Dermis microvascular lymphatic vessel endothelial cell (primary cell): ENCODE measurements around the gene MEF2A. TPM values are rescaled to one million over a fixed set of nuclear protein-coding genes. Genes with fewer than 3 reads are reported as not detected.

ENCODE experiments used
- DNase-seq, 2 donors: peaks; one replicate each; pipeline versions ENCODE4 v3.0.0 to v3.0.0-alpha.2; 2010; ENCODE audit warnings: low read depth in 2 of 2
- total RNA-seq: library from RNA; depleted of rRNA; stranded (reverse); fragments of >200 nt; gene quantifications from 2 replicates; pipeline ENCODE4 v1.2.1, GENCODE V29; 2014

The MEF2A gene
- total RNA-seq, 1 donor from 2014 or later = 16.0 TPM

DNA sequence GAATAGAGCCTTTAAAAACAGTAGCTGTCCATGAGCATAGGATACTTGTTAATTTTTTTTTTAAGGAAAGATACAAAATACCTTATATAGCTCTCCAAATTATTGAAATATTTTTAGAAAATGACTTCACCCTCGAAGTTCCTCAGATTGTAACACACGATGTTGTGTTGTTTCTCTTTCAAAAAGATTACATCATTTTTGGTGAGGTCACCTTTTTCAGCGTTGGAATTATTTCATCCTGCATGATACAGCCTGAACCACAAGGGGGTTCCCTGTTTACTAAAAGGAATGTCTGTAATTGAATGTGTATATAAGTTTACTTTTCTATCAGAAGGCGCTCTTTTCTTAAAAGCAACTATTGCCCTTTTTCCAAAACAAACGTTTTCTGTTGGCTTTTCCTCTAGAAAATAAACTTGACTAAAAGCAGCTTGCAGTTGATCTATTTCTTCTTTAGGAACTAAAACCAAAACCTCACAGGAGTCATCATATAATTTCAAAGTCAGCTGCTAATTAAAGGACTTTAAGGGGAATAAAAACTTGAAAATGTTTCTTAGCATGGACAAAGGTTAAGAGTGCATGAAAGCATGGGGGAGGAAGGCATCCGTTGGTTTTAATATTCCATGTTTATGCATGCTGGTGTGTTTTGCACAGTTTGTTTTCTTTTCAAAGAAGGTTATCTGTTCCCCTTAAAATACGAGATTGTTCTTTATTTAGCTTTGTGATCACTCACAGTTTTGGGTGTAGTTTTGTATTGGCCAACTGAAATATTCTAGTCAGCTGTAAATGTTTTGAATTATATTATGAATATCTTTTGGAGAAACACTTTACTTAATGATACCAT lies 138.0 kb downstream of the MEF2A start:
- peak; percentile 84 to 92 for DNase-seq

DNA sequence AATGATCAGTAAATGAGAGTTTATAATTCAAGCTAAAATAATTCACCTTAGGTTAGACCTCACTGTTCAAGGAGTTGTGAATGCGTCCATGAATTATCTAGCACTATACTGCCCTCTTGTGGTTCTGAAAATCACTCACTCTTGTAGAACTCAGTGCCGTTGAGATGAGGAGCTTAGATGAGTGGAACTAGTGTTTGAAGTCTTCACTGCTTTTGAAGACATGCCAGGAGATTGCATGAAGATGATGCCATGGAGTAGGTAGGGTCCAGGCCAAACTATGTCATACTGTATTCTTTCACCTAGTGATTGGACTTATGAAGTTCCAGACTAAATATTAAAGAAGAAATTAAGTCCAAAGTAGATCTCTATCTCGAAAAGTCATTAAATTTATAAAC lies 138.7 kb downstream of the MEF2A start:
- DNase-seq = peak; percentile 82 to 90

DNA sequence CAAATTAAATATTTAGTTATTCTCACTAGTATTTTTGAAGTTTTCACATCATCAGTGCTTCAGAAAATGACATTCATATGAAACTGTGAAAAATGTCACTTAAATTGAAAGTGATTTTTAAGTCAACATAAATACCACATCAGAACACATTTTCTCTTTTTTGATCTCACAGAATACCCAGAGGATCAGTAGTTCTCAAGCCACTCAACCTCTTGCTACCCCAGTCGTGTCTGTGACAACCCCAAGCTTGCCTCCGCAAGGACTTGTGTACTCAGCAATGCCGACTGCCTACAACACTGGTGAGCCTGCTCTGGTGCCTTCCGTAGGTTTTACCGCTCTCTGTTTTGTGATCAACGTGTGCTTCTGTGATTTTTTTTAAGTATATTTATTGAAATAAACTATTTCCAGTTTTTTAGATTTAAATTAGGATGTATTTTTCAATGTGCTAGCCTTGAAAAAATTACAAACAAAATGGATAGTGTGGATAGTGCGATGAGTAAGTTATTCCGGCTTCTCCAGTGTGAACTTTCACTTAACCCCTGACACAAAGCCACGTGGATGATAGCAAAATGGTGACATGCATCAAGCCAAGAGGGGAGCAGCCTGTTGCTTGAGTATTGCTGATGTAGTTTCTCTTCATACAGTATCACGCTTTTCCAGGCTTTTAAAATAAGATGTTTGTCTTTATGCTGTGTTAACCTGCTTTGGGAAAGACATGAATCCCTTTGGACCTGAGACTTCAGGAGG lies 140.9 kb downstream of the MEF2A start:
- DNase-seq = no peak

DNA sequence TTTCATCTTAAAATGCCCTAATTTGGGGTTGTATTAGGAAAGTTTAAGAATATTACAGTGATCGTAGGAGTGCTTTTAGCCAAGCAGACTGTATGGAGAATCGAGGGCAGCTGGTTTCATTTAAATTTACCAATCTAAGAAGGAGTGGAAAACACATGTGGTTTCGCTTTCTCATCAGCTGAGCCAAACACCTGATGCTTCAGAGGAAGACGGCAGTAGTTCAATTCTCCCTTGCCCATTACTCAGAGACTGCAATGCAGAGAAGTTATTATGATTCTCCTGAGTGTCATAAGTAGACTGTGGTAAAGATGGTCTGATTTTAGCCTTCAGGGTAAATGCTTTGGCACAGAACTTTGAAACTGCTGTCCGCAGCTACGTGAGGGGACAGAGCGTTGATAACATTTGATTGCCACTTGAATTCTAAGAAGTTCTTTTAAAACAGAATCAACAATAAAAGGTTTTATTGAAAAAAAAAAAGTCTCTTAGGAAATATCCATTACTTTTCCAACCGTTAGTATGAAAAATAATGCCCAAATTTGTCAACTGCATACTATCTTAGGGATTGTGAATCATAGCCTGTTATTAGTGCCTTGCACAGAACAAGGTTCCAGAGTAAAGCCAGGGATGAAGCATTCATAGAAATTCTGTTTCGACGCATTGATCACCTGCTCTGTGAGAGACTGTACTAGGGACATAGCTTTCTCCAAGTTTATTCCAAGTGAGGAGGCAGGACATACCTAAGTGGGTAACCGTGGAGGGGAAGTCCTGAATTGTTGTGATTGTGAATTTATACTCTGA lies 141.9 kb downstream of the MEF2A start:
- peak in 1 of 2 donors; percentile 29 for DNase-seq

DNA sequence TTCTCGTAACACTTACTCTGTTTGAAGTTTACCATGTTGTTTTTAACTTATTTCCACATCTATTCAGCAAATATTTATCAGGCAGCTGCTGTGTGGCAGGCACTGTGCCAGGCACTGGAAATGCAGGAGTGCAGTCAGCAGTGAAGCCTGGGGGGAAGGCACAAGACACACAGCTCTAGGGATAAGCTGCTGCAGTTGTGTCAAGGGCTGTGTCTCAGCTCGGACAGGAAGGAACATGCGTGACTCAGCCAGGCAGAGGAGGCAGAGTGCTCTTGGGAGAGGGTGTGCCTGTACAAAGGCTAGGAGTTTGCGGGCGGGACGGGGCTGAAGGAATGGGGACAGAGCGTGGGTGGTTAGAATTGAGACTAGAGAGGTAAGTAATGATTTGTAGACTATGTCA lies 142.8 kb downstream of the MEF2A start:
- DNase-seq = peak in 1 of 2 donors; percentile 92

DNA sequence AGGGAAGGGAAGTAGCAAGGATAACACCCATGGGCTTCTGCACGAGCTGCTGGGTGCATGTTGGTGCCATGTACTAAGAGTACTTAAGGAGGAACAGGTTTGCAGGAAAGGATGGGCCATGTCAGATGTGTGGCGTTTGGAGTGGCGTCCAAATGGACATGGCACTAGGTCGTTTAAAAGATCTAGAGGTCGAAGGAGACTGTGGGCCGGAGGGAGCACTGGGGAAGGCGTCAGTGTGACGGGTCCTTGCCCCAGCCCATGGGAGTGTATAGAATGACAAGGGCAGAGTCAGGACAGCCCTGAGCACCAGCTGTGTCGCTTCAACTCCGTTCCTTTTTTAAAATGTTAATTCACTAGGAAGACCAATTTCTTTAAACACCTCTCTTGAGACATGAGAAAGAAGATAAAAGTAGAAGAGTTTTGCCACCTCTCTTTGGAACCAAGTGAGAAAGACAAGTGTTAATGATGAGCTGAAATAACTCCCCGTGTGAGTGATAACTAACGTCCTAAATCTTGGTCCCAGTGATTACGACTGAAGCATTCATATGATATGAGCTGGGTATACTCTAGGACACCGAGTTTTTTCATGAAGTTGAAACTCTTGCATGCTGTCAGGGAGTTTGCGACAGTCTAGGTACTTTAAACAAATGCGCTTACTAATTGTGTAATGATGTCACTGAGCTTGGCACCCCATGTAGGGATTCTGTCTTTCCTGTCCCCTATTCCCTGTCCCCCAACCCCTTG lies 143.6 kb downstream of the MEF2A start:
- no peak for DNase-seq

DNA sequence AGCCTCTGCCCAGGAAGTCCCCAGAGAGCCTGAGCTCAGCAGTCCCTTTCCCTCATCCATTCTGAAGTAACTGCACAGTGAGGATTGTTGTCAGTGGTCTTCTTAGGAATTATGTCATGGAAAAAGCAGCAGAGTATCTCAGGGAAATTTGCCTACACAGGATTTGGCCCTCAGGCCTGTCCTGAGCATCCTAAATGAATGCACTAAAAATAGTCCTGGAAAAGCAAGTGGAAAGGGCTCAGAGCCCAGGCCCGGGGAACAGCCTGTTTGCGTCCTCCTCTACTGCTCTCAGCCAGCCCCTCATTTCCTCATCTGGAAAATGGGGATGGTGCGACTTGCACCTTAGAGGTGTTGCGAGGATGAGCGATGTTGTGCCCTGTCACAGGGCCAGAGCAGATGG lies 145.8 kb downstream of the MEF2A start:
- DNase-seq = no peak

DNA sequence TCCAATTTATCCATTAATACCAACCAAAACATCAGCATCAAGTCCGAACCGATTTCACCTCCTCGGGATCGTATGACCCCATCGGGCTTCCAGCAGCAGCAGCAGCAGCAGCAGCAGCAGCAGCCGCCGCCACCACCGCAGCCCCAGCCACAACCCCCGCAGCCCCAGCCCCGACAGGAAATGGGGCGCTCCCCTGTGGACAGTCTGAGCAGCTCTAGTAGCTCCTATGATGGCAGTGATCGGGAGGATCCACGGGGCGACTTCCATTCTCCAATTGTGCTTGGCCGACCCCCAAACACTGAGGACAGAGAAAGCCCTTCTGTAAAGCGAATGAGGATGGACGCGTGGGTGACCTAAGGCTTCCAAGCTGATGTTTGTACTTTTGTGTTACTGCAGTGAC lies 146.6 kb downstream of the MEF2A start:
- DNase-seq = no peak

DNA sequence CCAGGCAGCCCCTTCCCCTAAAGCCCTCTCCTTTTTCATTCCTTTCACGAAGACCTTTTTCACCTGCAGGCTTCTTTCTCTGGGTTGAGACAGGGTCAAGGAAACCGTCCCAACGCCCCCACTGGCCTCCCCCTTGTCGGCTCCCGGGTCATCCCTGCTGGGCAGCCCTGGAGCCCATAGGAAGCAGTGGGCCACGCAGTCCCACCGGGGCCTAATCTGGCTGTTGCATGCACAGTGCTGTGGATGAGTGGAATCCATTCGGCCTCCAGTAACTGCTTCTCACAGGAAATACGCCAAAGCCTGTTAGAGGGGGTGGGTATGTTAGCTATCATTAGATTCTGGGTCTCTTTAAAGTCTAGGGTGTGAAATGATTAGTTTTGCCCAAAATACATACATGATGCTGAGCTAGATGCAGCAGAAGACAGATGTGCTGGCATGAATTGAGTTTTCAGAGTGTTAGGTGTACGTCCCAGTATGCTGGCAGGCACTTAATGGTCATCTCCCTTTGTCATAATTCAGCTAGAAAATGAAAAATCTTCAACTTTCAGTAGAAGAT lies 150.8 kb downstream of the MEF2A start:
- DNase-seq = no peak

DNA sequence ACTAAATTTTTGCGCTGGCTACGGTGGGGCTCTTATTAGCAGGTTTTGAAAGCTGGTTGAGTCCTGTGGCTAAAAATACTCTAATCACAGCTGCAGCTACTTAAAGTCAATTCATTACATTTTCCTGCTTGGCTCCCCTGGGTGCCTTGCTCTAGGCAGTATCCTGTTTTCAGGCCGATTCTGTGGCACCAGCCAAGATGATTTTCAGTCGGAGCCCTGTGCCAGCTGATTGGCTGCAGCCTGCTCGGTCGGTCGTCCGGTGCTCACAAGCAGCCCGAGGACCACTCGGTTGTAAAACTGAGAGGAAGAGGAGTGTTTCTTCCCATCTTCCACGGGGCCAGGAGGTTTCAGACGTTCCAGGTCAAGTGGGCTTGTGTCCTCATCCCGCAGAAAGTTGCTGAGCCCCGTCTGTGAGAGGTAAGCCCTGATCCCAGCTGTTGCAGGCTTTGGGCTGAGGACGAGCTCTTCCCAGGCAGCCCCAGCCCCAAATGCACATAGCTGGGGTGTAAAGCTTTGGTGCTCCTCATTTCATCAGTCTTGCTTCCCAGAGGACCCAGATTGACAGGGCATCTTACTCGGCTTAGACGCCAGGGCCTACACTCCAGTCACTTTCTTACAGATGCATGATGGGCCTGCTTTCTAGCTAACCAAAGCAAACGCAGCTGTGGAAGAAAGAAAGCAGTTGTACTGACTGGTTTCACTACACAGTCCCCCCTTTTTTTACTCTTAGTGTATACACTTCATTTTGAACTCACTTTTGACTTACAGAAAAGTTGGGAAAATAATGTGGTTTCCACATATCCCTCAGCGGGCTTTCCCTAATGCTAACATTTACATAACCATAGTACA lies 151.6 kb downstream of the MEF2A start:
- no peak for DNase-seq

DNA sequence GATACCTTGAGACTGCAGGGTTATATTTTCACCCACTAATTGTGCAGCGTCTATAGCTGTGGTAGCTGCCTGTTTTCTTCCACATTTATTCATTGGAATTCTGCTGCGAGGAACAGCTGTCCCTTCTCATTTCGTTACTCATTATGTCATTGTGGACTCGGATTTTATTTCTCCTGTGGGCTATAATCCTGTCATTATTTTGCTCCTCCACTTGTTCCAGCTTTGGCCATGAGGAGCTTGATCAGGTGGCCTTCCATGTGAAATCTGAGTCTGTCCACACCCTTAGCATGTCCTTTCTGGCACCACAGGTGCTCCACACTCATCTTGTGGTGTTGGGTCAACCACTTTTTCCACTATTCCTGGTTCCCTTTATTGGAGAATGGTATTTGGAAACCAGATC lies 152.6 kb downstream of the MEF2A start:
- DNase-seq = no peak

DNA sequence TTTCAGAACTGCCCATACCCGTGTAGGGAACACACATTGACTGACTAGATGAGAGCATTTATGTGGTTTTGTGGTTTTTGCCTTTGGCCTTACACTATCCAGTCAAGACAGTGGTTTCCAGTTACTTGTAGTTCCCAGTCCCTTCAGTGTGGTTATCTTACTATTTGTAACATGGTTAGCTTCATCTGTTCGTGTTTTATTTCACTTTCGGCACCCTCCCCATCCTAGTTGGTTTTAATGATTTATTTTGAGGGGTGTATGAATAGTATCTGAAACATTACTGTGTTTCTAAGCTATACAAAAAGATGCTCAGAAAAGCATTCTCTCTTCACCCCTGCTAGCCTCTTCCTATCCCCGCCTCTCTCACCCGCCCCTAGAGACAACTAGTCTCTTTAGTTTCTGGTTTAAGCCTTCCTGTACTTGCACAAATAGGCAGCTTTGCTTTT lies 153.3 kb downstream of the MEF2A start:
- DNase-seq = no peak

DNA sequence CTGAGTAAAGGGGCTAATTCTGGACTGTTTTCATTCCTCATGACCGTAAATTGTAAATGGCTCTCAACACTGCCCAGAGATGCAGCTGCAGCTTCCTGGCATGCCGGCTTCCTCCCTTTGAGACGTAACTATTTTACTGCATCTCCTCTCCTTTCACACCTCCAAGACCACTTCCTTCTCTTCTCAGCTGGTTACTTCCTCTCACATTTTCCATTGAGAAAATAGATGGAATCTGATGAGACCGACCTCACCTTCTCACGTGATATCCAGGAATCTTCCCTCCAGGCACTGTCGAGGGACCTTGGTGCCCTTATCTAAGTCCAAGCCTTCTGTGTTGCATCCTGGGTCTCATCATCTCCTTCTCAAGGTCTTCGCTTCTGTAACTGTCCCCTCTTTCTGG lies 154.7 kb downstream of the MEF2A start:
- DNase-seq = no peak

DNA sequence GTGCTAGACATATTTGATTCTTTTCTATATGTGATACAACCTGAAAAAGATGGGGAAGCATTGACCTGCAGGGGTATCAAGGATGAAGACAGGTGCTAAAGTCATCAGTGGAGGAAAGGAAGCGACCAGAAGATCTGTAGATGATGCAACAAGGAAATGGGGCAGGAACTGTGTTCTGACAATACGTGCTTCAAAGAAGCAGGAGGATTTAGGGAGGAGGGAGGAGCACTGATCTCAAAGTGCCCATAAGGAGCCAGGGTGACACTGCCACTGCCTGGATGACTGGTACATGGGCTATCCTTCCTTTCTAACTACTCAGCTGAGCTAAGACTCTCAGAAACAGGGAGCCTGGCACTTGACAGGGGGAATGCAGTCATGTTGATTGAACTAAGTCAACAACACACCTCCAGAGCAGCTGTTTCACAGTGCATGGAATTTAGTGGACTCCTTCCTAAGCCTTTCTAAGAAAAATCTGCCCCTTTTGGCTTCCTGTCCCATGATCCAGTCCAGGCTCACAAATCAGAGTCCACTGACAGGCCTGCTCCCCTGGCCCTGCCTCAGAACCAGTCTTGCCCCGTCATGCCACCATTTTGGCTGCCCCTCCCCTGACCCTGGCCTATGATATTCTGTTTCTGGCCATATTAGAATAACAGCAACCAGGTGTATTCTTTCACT lies 155.5 kb downstream of the MEF2A start:
- DNase-seq = no peak

DNA sequence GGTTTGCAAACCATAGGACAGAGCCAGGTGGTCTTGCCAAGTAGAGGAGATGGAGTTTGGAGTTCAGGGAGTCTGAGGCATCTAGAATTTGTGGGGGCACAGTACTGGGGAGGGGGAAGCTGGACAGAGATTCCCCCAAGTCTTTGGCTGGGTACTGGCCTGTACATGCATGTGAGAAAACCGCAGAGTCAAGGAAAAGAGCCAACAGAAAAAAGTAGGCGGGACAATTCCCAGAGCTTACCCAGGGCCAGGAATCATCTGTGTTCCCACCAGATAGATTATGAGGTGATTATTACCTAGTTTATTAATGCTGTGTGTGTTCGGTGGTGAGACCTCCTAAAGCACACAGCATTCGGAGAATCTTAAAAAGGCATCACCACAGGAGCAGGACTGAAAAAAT lies 156.1 kb downstream of the MEF2A start:
- DNase-seq = no peak

DNA sequence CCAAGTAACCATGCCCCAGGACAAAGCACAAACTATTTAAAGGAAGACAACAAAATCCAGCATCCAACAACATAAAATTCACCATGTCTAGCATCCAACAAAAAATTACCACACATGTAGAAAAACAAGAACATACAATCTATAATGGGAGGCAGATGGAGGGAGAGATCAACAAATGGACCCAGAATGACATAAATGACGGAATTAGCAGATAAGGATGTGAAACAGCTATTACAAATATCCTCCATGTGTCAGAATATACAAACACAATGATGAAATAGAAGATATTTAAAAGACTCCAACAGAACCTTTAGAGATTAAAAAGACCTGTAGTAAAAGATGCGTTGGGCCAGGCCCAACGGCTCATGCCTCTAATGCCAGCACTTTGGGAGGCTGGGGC lies 156.6 kb downstream of the MEF2A start:
- DNase-seq = no peak

DNA sequence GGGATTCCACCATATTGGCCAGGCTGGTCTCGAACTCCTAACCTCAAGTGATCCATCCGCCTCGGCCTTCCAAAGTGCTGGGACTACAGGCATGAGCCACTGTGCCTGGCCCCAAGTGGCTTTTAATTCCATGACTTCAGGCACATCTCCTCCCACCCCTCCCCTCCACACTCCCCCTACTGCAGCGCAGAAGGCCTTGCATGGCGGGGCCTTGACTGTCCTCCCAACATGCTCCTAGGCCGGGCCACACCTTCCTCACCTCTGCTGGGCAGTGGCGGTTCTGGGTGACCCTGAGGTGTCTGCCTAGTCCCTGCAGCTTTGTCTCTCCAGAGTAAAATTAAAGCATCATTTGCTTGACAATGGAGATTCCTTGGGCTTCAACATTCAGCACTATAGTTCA lies 160.5 kb downstream of the MEF2A start:
- no peak for DNase-seq

DNA sequence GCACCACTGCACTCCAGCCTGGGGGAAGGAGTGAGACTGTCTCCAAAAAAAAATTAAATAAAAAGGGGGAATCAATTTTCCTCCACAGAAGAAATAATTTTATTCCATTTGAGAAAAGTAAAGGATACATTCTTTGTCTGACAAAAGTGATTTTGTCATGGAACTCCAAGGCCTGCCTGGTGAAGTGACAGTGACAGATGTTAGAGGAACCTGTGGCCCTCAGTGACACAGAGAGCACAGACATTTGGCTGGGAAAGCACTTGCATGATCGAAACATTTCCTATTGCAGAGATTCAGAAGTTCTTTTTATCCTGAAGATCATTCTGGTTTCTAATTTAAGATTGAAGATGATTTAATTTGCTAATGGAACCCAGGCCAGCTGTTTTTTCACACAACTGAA lies 161.5 kb downstream of the MEF2A start:
- no peak for DNase-seq

DNA sequence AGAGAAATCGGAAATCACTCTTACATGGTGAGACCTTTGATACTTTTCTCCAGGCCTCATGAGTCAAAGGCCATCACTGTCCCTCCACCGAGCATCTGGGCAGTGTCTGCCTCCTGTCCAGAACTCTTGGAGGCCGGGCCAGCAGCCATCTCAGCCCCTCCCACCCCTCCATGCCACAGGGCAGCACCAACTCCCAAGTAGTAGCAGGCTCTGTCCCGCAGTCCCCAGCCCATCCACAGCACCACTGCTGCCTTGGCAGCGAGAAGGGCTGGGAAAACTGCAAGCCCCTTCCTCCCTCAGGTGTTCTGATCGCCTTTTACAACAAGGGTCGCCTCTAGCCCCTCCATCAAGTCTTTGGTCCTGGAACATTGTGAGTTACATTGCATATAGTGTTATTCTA lies 161.9 kb downstream of the MEF2A start:
- no peak for DNase-seq

DNA sequence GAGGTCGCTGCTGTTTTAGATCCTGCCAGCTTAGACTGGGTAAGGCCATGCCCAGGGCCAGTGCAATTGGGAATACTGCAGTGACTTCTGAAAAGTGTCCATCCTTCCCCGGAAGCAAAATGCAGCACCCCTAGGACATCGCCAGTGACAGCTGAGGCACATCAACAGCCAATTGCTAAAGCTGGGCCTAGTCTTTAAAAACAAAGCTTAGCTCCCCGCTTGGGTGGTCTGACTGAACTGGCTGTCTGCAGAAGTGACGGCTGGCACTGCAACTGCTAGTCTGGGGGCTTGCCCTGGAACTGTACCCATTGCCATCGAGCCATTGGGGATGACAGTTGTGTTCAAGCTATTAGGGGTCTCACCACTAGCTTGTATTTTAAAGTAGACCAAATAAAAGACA lies 163.1 kb downstream of the MEF2A start:
- no peak for DNase-seq
